Endothelial cell of umbilical vein (primary cell): ENCODE data around the gene NDUFA7. TPM values are rescaled to one million over a fixed set of nuclear protein-coding genes. Genes with fewer than 3 reads are reported as not detected.
A peak's percentile ranks its signal among the peaks of the same experiment; 100 is the strongest.

Experiments
- BruUV-seq: library from RNA; stranded (reverse); fragments of 400-500 nt; replicated peaks from 2 replicates; lab custom pipeline; 2021; lab: Mats Ljungman, UMichigan
- CTCF ChIA-PET: fragments of 300-600, 350-600 bp; sonication (Branson Sonifier 250); formaldehyde crosslinking; loops from one replicate; lab custom pipeline; 2021; ENCODE audit warnings: antibody characterized with exemption, inconsistent platforms; lab: Charles Lee
- POLR2A ChIA-PET: fragments of 300-600, 350-600 bp; sonication (Branson Sonifier 250); formaldehyde crosslinking; loops from one replicate; lab custom pipeline; 2021; ENCODE audit warnings: antibody characterized with exemption, inconsistent platforms; lab: Charles Lee
- DNase-seq: peaks from one replicate; pipeline ENCODE4 v3.0.0-alpha.2; 2011; ENCODE audit warnings: low read depth, low spot score
- FAIRE-seq: peaks from 2 replicates; lab custom pipeline; 2011; peaks lifted over from hg19 to GRCh38; lab: Jason Lieb, UNC
- H2AFZ ChIP-seq: 2 replicates; pipeline ENCODE4 v1.6.0; 2012; ENCODE audit warnings: low read depth, low read length, control low read depth, inconsistent platforms
- H3K27ac ChIP-seq: 2 replicates; pipeline ENCODE4 v1.5.1; 2011; ENCODE audit warnings: low read depth, mild to moderate bottlenecking, control low read depth, low read length, moderate library complexity; ENCODE audit not compliant: insufficient read depth
- H3K27me3 ChIP-seq, 2 experiments: 2 replicates each; pipeline versions ENCODE4 v1.6.0 to v1.6.1; 2011; ENCODE audit warnings: low read length in 2 of 2, mixed read lengths in 1 of 2; ENCODE audit not compliant: control insufficient read depth in 2 of 2, insufficient read depth in 2 of 2
- H3K36me3 ChIP-seq, 2 experiments: 2 replicates in 1 of 2; 3 replicates in 1 of 2; pipeline ENCODE4 v1.5.1; 2011; ENCODE audit warnings: low read length in 2 of 2, mild to moderate bottlenecking in 1 of 2, moderate library complexity in 1 of 2; ENCODE audit not compliant: control insufficient read depth in 2 of 2, insufficient read depth in 2 of 2; ENCODE audit errors: extremely low read depth in 1 of 2
- H3K4me1 ChIP-seq: 3 replicates; pipeline ENCODE4 v1.5.1; 2011; ENCODE audit warnings: mild to moderate bottlenecking, low read length; ENCODE audit not compliant: control insufficient read depth, insufficient read depth; ENCODE audit errors: extremely low read depth
- H3K4me2 ChIP-seq: 2 replicates; pipeline ENCODE4 v1.6.1; 2011; ENCODE audit warnings: low read length, control low read depth, mixed read lengths; ENCODE audit not compliant: insufficient read depth
- H3K4me3 ChIP-seq, 3 experiments: fragments of 200-600 bp in 1 of 3; sonication (generic), shearing (Covaris generic) in 1 of 3; replicated peaks in 1 of 3; 2 replicates each; pipeline ENCODE4 v1.5.1; 2011 to 2016; ENCODE audit warnings: control low read depth in 3 of 3, low read length in 3 of 3, mild to moderate bottlenecking in 2 of 3, inconsistent platforms in 1 of 3, low read depth in 1 of 3, moderate library complexity in 1 of 3; ENCODE audit not compliant: insufficient read depth in 1 of 3
- H3K79me2 ChIP-seq: 2 replicates; pipeline ENCODE4 v1.6.0; 2012; ENCODE audit warnings: low read length, inconsistent platforms; ENCODE audit not compliant: control insufficient read depth, insufficient read depth
- H3K9ac ChIP-seq: replicated peaks from 2 replicates; pipeline ENCODE3; 2011; ENCODE audit warnings: low read length, control low read depth; ENCODE audit not compliant: insufficient read depth; ENCODE audit errors: extremely low read depth
- H3K9me1 ChIP-seq: replicated peaks from 3 replicates; pipeline ENCODE4 v1.6.0; 2011; ENCODE audit warnings: mild to moderate bottlenecking, low read length; ENCODE audit not compliant: control insufficient read depth, insufficient read depth; ENCODE audit errors: extremely low read depth
- H3K9me3 ChIP-seq: replicated peaks from 2 replicates; pipeline ENCODE4 v1.5.1; 2012; ENCODE audit warnings: low read length, inconsistent platforms; ENCODE audit not compliant: control insufficient read depth, insufficient read depth
- H4K20me1 ChIP-seq: replicated peaks from 2 replicates; pipeline ENCODE3; 2011; ENCODE audit warnings: mild to moderate bottlenecking, low read length; ENCODE audit not compliant: control insufficient read depth, insufficient read depth; ENCODE audit errors: extremely low read depth
- CTCF ChIP-seq, 2 donors: IDR thresholded peaks; 1 replicate in 1 of 2; 2 replicates in 1 of 2; pipeline ENCODE4 v1.5.1; 2011; ENCODE audit warnings: low read length in 2 of 2, mild to moderate bottlenecking in 2 of 2, moderate library complexity in 2 of 2, control low read depth in 1 of 2, inconsistent platforms in 1 of 2, low read depth in 1 of 2; ENCODE audit not compliant: insufficient read depth in 1 of 2; ENCODE audit errors: extremely low read depth in 1 of 2
- EZH2 ChIP-seq: IDR thresholded peaks from 2 replicates; pipeline ENCODE4 v1.6.1; 2012; ENCODE audit warnings: borderline replicate concordance, low read depth, mild to moderate bottlenecking, moderate library complexity, low read length, inconsistent platforms; ENCODE audit not compliant: severe bottlenecking
- FOS ChIP-seq: IDR thresholded peaks from 2 replicates; pipeline ENCODE4 v1.6.1; 2011; ENCODE audit warnings: mild to moderate bottlenecking, low read length, moderate library complexity, borderline replicate concordance; ENCODE audit not compliant: insufficient read depth
- MAX ChIP-seq: IDR thresholded peaks from 2 replicates; pipeline ENCODE4 v1.6.1; 2011; ENCODE audit not compliant: insufficient read depth, insufficient read length
- MYC ChIP-seq: IDR thresholded peaks from one replicate; pipeline ENCODE4 v1.6.1; 2011; ENCODE audit warnings: mild to moderate bottlenecking, low read depth, low read length
- POLR2A ChIP-seq: IDR thresholded peaks from 2 replicates; pipeline ENCODE4 v1.6.1; 2012; ENCODE audit warnings: low read depth, mild to moderate bottlenecking, control low read depth, low read length
- POLR2AphosphoS5 ChIP-seq: IDR thresholded peaks from 2 replicates; pipeline ENCODE4 v1.6.1; 2012; ENCODE audit warnings: low read depth, mild to moderate bottlenecking, control low read depth, low read length, moderate library complexity; ENCODE audit not compliant: insufficient read depth
- dilution Hi-C: fragments of 300-500 bp; cut with MboI; formaldehyde crosslinking; loops from one replicate; pipeline ENCODE4 v1.15.0; 2019; ENCODE audit warnings: low sequenced_read_pairs; ENCODE audit not compliant: extremely low pct_ligation_motif_present
- intact Hi-C: fragments of 100-400 bp; cut with micrococcal nuclease; formaldehyde crosslinking; loops from one replicate; pipeline ENCODE4 v1.10.0; 2022
- polyA plus RNA-seq, 4 experiments: library from polyadenylated mRNA; depleted of rRNA in 3 of 4; stranded (reverse) in 3 of 4; unstranded in 1 of 4; fragments of >200 nt; gene quantifications; 2 replicates each; pipeline versions ENCODE4 v1.2.1 to v1.2.3, GENCODE V29; 2011 to 2012; ENCODE audit warnings: missing spikeins in 1 of 4
- total RNA-seq: library from RNA; stranded (reverse); gene quantifications from 2 replicates; pipeline ENCODE4 v1.2.3, GENCODE V29; 2021

The NDUFA7 gene
- total and polyA plus RNA-seq, 2 donors (not counting 3 experiments of a cell fraction or from before 2014, with no cell fraction given): 60.2 to 169 TPM

GRCh38 chr19:8340341-8341096, 19.3 kb upstream of the NDUFA7 start:
- no peak overlapping the region for H3K9ac ChIP-seq
- POLR2A ChIA-PET: interaction anchor here (0.6 to 1.0 kb wide), 3 partner anchors 14 to 241 kb away, joined by 3 to 4 read pairs (median 3); no protein-coding TSS in a partner anchor
- H3K27ac ChIP-seq: peak overlapping the region; percentile 73
- H4K20me1 ChIP-seq: no peaks in the 10 kb centered on the region
- DNase-seq: peak; percentile 94
- H3K9me1 ChIP-seq: no peaks in the 10 kb centered on the region
- TF ChIP-seq MYC: no peak
- TF ChIP-seq FOS: peak; percentile 27
- peak; percentile 12 for TF ChIP-seq MAX
- no peak for TF ChIP-seq EZH2
- peak; percentile 5 to 47 for TF ChIP-seq CTCF (IDR thresholded peaks at IDR 0.05; ENCODE audit: extremely low read depth in 1 of 2, insufficient read depth in 1 of 2, low read depth in 1 of 2, low read length in 2 of 2)
- TF ChIP-seq POLR2A: no peak
- TF ChIP-seq POLR2AphosphoS5: peak; percentile 88
- dilution Hi-C loops (no loop called here), intact Hi-C loops (no loop called here)
- peak overlapping the region; percentile 36 for H2AFZ ChIP-seq
- no peaks in the 10 kb centered on the region for H3K9me3 ChIP-seq
- peak overlapping the region; percentile 27 for H3K4me2 ChIP-seq
- H3K4me1 ChIP-seq: peaks cover 30% of the 10 kb centered on the region
- H3K4me3 ChIP-seq: no peak overlapping the region
- peaks cover 0 to 2% of the 10 kb centered on the region in 2 experiments for H3K36me3 ChIP-seq
- H3K27me3 ChIP-seq: no peaks in the 10 kb centered on the region
- no TSS peak for BruUV-seq
- CTCF ChIA-PET: interaction anchor here (0.9 to 3.0 kb wide), 8 partner anchors 8 to 166 kb away, joined by 3 to 17 read pairs (median 6); partner anchors contain the start of genes MARCHF2, NDUFA7 and RPS28
- peak; percentile 89 for FAIRE-seq
- H3K79me2 ChIP-seq: no peaks in the 10 kb centered on the region
